Measurements from ENCODE around the gene ADGRA1. TPM values are rescaled to one million over a fixed set of nuclear protein-coding genes. Genes with fewer than 3 reads are reported as not detected.

Gene ADGRA1
- total and polyA plus RNA-seq, 2 of the 13 experiments (the other 11 are each of a cell fraction or from before 2014, with no cell fraction given) = not detected

DNA sequence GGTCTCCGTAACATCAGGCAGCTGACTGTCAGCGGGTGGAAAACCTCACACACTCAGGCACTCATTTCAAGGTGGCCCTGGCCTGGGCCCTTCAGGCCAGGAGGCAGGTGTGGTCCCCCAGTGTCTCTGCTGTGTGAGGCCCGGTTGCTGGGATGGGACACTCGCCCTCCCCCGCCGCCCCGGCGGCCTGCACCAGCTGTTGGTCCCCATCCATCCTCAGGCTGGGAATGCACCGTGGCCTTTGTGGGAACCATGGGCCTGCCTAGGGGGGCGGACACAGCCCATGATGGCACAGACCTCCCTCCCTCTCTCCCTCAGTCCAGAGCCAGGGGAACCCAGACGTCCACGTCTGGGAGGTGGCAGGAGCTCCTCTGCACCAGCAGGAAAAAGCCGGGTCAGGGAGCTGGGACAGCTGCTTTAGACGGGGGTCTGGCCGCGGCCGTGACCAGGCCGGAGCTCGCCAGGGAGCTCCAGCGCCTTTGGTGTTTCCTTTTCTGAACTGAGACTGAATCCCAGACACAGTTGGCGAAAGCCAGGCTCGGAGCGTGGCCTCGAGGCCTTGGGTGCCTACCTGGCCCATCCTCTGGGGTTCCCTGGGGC, 15.7 kb downstream of the ADGRA1 start:
- FAIRE-seq = no peak
- no peak overlapping the region for H3K4me3 ChIP-seq (replicated peaks in 1 of 3; ENCODE audit: insufficient read depth in 1 of 3, low read depth in 2 of 3, low read length in 3 of 3)
- POLR2A ChIA-PET = no interaction called here
- H4K20me1 ChIP-seq (ENCODE audit: insufficient read depth, low read length) = no peaks in the 10 kb centered on the region
- no peak for DNase-seq (ENCODE audit: low spot score)
- no peak overlapping the region for H3K27ac ChIP-seq (ENCODE audit: extremely low read length, insufficient read depth, low read length)
- intact Hi-C loops (cut with micrococcal nuclease; ENCODE audit: unreplicated experiment) = no loop called here
- no peak overlapping the region for H2AFZ ChIP-seq (ENCODE audit: low read length)
- H3K4me1 ChIP-seq (ENCODE audit: insufficient read depth, low read length) = no peaks in the 10 kb centered on the region
- H3K27me3 ChIP-seq (ENCODE audit: control insufficient read depth in 1 of 2, insufficient read depth in 2 of 2, low read length in 2 of 2) = peaks cover 12 to 55% of the 10 kb centered on the region in 2 experiments; a peak in 4 of 5 replicates
- in situ Hi-C loops (cut with HindIII; ENCODE audit: extremely low pct_ligation_motif_present, low pct_unique_long_range_greater_than_20kb) = no loop called here
- H3K4me2 ChIP-seq (ENCODE audit: low read depth, low read length) = no peak overlapping the region
- H3K9me3 ChIP-seq (ENCODE audit: low read length) = peaks cover 12% of the 10 kb centered on the region
- CTCF ChIA-PET (ENCODE audit: low intra/inter-chr PET ratio, low total read pairs) = no interaction called here
- no peaks in the 10 kb centered on the region for H3K79me2 ChIP-seq (ENCODE audit: insufficient read depth, low read length)
- BruUV-seq (replicated peaks) = no TSS peak
- TF ChIP-seq, protein P1, sequence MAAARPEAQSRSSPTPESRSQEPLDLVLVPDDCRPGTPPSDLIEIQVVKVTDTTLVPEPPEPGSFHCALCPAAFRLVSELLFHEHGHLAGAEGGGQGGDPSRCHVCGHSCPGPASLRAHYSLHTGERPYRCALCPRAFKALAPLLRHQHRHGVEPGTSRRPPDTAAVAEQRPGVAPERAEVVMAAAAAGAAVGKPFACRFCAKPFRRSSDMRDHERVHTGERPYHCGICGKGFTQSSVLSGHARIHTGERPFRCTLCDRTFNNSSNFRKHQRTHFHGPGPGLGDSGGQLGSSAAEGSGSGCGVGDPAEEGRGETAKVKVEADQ (CRISPR knock-in tag; IDR thresholded peaks at IDR 0.05; ENCODE audit: borderline replicate concordance) = no peak
- TF ChIP-seq STAG1 (CRISPR knock-in tag; IDR thresholded peaks at IDR 0.05) (no peak), ZNF296 (CRISPR knock-in tag; conservative IDR thresholded peaks at IDR 0.05) (no peak), SRY (CRISPR knock-in tag; IDR thresholded peaks at IDR 0.05) (no peak), FOXC1 (CRISPR knock-in tag; IDR thresholded peaks at IDR 0.05; ENCODE audit: borderline replicate concordance) (no peak)
- TF ChIP-seq, protein P2, sequence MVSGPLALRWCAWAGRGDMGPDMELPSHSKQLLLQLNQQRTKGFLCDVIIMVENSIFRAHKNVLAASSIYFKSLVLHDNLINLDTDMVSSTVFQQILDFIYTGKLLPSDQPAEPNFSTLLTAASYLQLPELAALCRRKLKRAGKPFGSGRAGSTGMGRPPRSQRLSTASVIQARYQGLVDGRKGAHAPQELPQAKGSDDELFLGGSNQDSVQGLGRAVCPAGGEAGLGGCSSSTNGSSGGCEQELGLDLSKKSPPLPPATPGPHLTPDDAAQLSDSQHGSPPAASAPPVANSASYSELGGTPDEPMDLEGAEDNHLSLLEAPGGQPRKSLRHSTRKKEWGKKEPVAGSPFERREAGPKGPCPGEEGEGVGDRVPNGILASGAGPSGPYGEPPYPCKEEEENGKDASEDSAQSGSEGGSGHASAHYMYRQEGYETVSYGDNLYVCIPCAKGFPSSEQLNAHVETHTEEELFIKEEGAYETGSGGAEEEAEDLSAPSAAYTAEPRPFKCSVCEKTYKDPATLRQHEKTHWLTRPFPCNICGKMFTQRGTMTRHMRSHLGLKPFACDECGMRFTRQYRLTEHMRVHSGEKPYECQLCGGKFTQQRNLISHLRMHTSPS (CRISPR knock-in tag; IDR thresholded peaks at IDR 0.05; ENCODE audit: low read depth) = no peak
- TF ChIP-seq, protein P3, sequence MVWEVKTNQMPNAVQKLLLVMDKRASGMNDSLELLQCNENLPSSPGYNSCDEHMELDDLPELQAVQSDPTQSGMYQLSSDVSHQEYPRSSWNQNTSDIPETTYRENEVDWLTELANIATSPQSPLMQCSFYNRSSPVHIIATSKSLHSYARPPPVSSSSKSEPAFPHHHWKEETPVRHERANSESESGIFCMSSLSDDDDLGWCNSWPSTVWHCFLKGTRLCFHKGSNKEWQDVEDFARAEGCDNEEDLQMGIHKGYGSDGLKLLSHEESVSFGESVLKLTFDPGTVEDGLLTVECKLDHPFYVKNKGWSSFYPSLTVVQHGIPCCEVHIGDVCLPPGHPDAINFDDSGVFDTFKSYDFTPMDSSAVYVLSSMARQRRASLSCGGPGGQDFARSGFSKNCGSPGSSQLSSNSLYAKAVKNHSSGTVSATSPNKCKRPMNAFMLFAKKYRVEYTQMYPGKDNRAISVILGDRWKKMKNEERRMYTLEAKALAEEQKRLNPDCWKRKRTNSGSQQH (CRISPR knock-in tag; IDR thresholded peaks at IDR 0.05; ENCODE audit: low read depth) = no peak
- H3K9ac ChIP-seq (ENCODE audit: insufficient read depth, low read depth, low read length) = no peak overlapping the region
- no peaks in the 10 kb centered on the region for H3K36me3 ChIP-seq (replicated peaks in 1 of 2; ENCODE audit: control insufficient read depth in 1 of 2, insufficient read depth in 2 of 2, low read length in 2 of 2)
- no CpG with 5 or more reads among the region's 24 CpGs for WGBS (ENCODE audit: low lambda C conversion rate)
- no peak for ATAC-seq

Data from HepG2 (cell line).